Measurements from ENCODE around the gene ITGB2. TPM values are rescaled to one million over a fixed set of nuclear protein-coding genes. Genes with fewer than 3 reads are reported as not detected.

The ITGB2 gene
- total RNA-seq, 1 donor from 2014 or later: 0.74 TPM

GRCh38 chr21:44966135-44967081, 45.7 kb upstream of the ITGB2 start:
- TF ChIP-seq CTCF (IDR thresholded peaks at IDR 0.05; ENCODE audit: unreplicated experiment): no peak
- peak in 1 of 2 experiments; percentile 60 for DNase-seq (ENCODE audit: low spot score in 2 of 2, unreplicated experiment in 2 of 2)
- H3K27ac Mint-ChIP-seq: peak overlapping the region; percentile 90
- peaks cover 5% of the 10 kb centered on the region for H3K9me3 Mint-ChIP-seq
- H3K4me3 Mint-ChIP-seq: no peak overlapping the region
- H3K36me3 Mint-ChIP-seq: peaks cover 37% of the 10 kb centered on the region
- H3K4me1 Mint-ChIP-seq: peaks cover 29% of the 10 kb centered on the region
- no peaks in the 10 kb centered on the region for H3K27me3 Mint-ChIP-seq (ENCODE audit: low read depth)

GRCh38 chr21:44965251-44966022, 44.7 kb upstream of the ITGB2 start:
- DNase-seq (ENCODE audit: low spot score in 2 of 2, unreplicated experiment in 2 of 2): no peak
- H3K27ac Mint-ChIP-seq: no peak overlapping the region
- no peak for TF ChIP-seq CTCF (IDR thresholded peaks at IDR 0.05; ENCODE audit: unreplicated experiment)
- H3K27me3 Mint-ChIP-seq (ENCODE audit: low read depth): no peaks in the 10 kb centered on the region
- H3K36me3 Mint-ChIP-seq: peaks cover 43% of the 10 kb centered on the region
- peaks cover 29% of the 10 kb centered on the region for H3K4me1 Mint-ChIP-seq
- no peak overlapping the region for H3K4me3 Mint-ChIP-seq
- peaks cover 5% of the 10 kb centered on the region for H3K9me3 Mint-ChIP-seq

- TF ChIP-seq CTCF (IDR thresholded peaks at IDR 0.05; ENCODE audit: unreplicated experiment): no peak
- H3K27me3 Mint-ChIP-seq (ENCODE audit: low read depth): no peaks in the 10 kb centered on the region
- H3K27ac Mint-ChIP-seq: no peak overlapping the region
- peaks cover 35% of the 10 kb centered on the region for H3K36me3 Mint-ChIP-seq
- H3K4me1 Mint-ChIP-seq: peaks cover 20% of the 10 kb centered on the region
- peaks cover 5% of the 10 kb centered on the region for H3K9me3 Mint-ChIP-seq
- no peak overlapping the region for H3K4me3 Mint-ChIP-seq
- no peak for DNase-seq (ENCODE audit: low spot score in 2 of 2, unreplicated experiment in 2 of 2)
Observed at GRCh38 chr21:44964381-44964780, 43.7 kb upstream of the ITGB2 start.

- H3K36me3 Mint-ChIP-seq: peaks cover 33% of the 10 kb centered on the region
- H3K27me3 Mint-ChIP-seq (ENCODE audit: low read depth): no peaks in the 10 kb centered on the region
- peaks cover 5% of the 10 kb centered on the region for H3K9me3 Mint-ChIP-seq
- no peak overlapping the region for H3K4me3 Mint-ChIP-seq
- peak overlapping the region; percentile 75 for H3K27ac Mint-ChIP-seq
- no peak for DNase-seq (ENCODE audit: low spot score in 2 of 2, unreplicated experiment in 2 of 2)
- TF ChIP-seq CTCF (IDR thresholded peaks at IDR 0.05; ENCODE audit: unreplicated experiment): no peak
- H3K4me1 Mint-ChIP-seq: peaks cover 22% of the 10 kb centered on the region
Observed at GRCh38 chr21:44962403-44962966, 41.8 kb upstream of the ITGB2 start.

GRCh38 chr21:44960141-44961092, 39.7 kb upstream of the ITGB2 start:
- no peak overlapping the region for H3K4me3 Mint-ChIP-seq
- H3K9me3 Mint-ChIP-seq: peaks cover 5% of the 10 kb centered on the region
- TF ChIP-seq CTCF (IDR thresholded peaks at IDR 0.05; ENCODE audit: unreplicated experiment): no peak
- H3K27me3 Mint-ChIP-seq (ENCODE audit: low read depth): no peaks in the 10 kb centered on the region
- H3K27ac Mint-ChIP-seq: no peak overlapping the region
- DNase-seq (ENCODE audit: low spot score in 2 of 2, unreplicated experiment in 2 of 2): no peak
- peaks cover 14% of the 10 kb centered on the region for H3K4me1 Mint-ChIP-seq
- peaks cover 32% of the 10 kb centered on the region for H3K36me3 Mint-ChIP-seq
